Transverse colon (tissue), 4 donors: ENCODE data around the gene ZBTB18. TPM values are rescaled to one million over a fixed set of nuclear protein-coding genes. Genes with fewer than 3 reads are reported as not detected.

ENCODE experiments used
- DNase-seq: peaks from one replicate; pipeline ENCODE4 v3.0.0-alpha.2; 2019
- H3K27ac ChIP-seq, 4 donors: fragments of 200-600 bp; sonication (generic); 2 replicates each; pipeline ENCODE4 v1.5.1; 2016 to 2018; ENCODE audit warnings: inconsistent platforms in 4 of 4
- H3K27me3 ChIP-seq: fragments of 200-600 bp; sonication (generic); 2 replicates; pipeline ENCODE4 v1.5.1; 2017; ENCODE audit warnings: inconsistent platforms
- H3K36me3 ChIP-seq, 4 donors: fragments of 200-600 bp; sonication (generic); 2 replicates each; pipeline ENCODE4 v1.5.1; 2017 to 2019; ENCODE audit warnings: inconsistent platforms in 4 of 4
- H3K4me1 ChIP-seq, 4 donors: fragments of 200-600 bp; sonication (generic); 2 replicates each; pipeline ENCODE4 v1.5.1; 2017 to 2020; ENCODE audit warnings: inconsistent platforms in 4 of 4
- H3K4me3 ChIP-seq, 4 donors: fragments of 200-600 bp; sonication (generic); 1 replicate in 1 of 4; 2 replicates in 3 of 4; pipeline versions ENCODE4 v1.5.1 to v1.6.1; 2017 to 2019; ENCODE audit warnings: inconsistent platforms in 4 of 4
- H3K9me3 ChIP-seq, 2 donors: fragments of 200-600 bp; sonication (generic); 2 replicates each; pipeline ENCODE4 v1.5.1; 2017 to 2019; ENCODE audit warnings: inconsistent platforms in 2 of 2
- EP300 ChIP-seq: sonication (generic); formaldehyde crosslinking; IDR thresholded peaks from one replicate; pipeline ENCODE4 v1.6.1; 2017; ENCODE audit warnings: antibody characterized with exemption, low read depth
- POLR2A ChIP-seq: fragments of 450-650 bp; IDR thresholded peaks from one replicate; pipeline ENCODE4 v1.6.1; 2016; ENCODE audit warnings: antibody characterized with exemption, mild to moderate bottlenecking, moderate library complexity
- POLR2AphosphoS5 ChIP-seq, 3 donors: sonication (generic); formaldehyde crosslinking; IDR thresholded peaks; one replicate each; pipeline ENCODE4 v1.6.1; 2016; ENCODE audit warnings: antibody characterized with exemption in 3 of 3
- WGBS, 2 donors: methylation state at CpG; one replicate each; pipeline ENCODE4 v1.1.5; 2018; ENCODE audit warnings: low coverage in 1 of 2; 5-methylcytosine and 5-hydroxymethylcytosine counted together
- in situ Hi-C, 4 donors: fragments of 200-750 bp; cut with MboI; loops; one replicate each; pipeline versions ENCODE4 v1.15.0 to v1.15.1; 2017; ENCODE audit warnings: low sequenced_read_pairs in 3 of 4, low pct_ligation_motif_present in 1 of 4, low pct_unique_long_range_greater_than_20kb in 1 of 4
- intact Hi-C: fragments of 100-400 bp; cut with DNase I; formaldehyde crosslinking; loops from one replicate; pipeline ENCODE4 v1.15.1; 2023; ENCODE audit warnings: low total_unique reads
- total RNA-seq, 4 donors: library from RNA; depleted of rRNA; stranded (reverse); fragments of >200 nt; gene quantifications; one replicate each; pipeline ENCODE4 v1.1.0, GENCODE V29; 2016
- TF ChIP-seq, protein P1 (sequence below), 5 experiments: fragments of 200-600 bp in 3 of 5; fragments of 450-650 bp in 2 of 5; sonication (generic) in 3 of 5; IDR thresholded peaks; 1 replicate in 2 of 5; 2 replicates in 3 of 5; pipeline ENCODE4 v1.5.1; 2016 to 2017; ENCODE audit warnings: antibody characterized with exemption in 5 of 5, inconsistent platforms in 3 of 5, mild to moderate bottlenecking in 2 of 5, moderate library complexity in 1 of 5

ZBTB18 gene
- total RNA-seq, 4 donors from 2014 or later: 4.1 to 32.8 (median 17.7) TPM

DNA sequence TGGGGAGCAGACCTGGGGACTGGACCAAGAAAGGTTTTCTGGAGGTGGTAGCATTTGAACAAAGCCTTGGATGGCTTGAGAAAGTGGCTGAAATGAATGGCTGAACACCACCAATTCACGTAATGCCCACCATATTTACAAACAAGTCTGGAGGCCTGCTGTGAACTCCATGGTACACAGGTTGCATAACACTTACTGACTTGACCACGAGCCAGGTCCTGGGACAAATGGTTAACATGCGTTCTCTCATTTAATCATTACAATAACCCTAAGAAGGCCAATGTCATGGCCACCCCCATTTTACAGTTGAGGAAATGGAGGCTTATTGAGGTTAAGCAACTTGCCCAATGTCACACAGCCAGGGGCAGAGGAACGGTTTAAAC is 44.4 kb downstream of the ZBTB18 start:
- 92% methylated on average over 4 of the region's 4 CpGs; no CpG with 5 or more reads in 1 of the 2 donors for WGBS, 2 donors
- H3K4me1 ChIP-seq: peaks cover 0 to 4% (median 2%) of the 10 kb centered on the region in 4 donors
- H3K36me3 ChIP-seq: no peaks in the 10 kb centered on the region
- no peaks in the 10 kb centered on the region for H3K9me3 ChIP-seq
- in situ Hi-C loops (no loop called here), intact Hi-C loops (no loop called here)
- DNase-seq: no peak
- H3K4me3 ChIP-seq: no peak overlapping the region
- H3K27ac ChIP-seq: no peak overlapping the region
- H3K27me3 ChIP-seq: peaks cover 8% of the 10 kb centered on the region
- TF ChIP-seq POLR2A (no peak), POLR2AphosphoS5 (IDR thresholded peaks at IDR 0.05) (no peak), EP300 (no peak)
- TF ChIP-seq, protein P1, sequence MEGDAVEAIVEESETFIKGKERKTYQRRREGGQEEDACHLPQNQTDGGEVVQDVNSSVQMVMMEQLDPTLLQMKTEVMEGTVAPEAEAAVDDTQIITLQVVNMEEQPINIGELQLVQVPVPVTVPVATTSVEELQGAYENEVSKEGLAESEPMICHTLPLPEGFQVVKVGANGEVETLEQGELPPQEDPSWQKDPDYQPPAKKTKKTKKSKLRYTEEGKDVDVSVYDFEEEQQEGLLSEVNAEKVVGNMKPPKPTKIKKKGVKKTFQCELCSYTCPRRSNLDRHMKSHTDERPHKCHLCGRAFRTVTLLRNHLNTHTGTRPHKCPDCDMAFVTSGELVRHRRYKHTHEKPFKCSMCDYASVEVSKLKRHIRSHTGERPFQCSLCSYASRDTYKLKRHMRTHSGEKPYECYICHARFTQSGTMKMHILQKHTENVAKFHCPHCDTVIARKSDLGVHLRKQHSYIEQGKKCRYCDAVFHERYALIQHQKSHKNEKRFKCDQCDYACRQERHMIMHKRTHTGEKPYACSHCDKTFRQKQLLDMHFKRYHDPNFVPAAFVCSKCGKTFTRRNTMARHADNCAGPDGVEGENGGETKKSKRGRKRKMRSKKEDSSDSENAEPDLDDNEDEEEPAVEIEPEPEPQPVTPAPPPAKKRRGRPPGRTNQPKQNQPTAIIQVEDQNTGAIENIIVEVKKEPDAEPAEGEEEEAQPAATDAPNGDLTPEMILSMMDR (IDR thresholded peaks at IDR 0.05): no peak

DNA sequence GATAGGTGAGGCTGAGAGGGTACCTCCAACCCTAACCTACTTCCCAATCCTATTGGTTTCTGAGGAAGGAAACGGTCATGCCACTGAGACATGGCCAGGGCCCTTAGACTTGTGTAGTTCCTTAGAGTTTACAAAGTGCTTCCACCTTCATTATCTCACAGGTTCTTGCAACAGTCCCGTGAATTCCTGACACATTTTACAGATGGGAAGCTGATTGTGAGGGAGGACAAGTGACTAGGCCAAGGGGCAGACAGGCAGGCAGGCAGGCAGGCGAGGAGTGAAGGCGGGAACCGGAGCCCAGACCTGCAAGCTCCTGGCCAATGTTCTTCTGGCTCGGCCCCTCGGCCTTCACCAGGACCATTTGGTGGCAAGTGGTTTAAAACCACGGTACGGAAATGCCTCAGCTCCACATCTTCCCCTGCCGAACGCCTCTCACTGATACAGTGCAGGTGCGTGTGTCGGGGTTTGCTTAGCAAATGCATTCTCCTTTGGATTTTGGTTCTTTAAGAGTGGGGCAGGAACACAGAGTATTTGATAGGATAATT is 45.1 kb downstream of the ZBTB18 start:
- Histone ChIP-seq H3K27me3 (peaks cover 11% of the 10 kb centered on the region), H3K4me3 (no peak overlapping the region), H3K36me3 (no peaks in the 10 kb centered on the region), H3K27ac (no peak overlapping the region), H3K4me1 (peaks cover 0 to 8% (median 2%) of the 10 kb centered on the region in 4 donors), H3K9me3 (no peaks in the 10 kb centered on the region)
- in situ Hi-C loops: no loop called here
- intact Hi-C loops: no loop called here
- 93 to 100% methylated on average over 2 to 13 of the region's 13 CpGs for WGBS, 2 donors
- no peak for DNase-seq
- TF ChIP-seq, protein P1 (IDR thresholded peaks at IDR 0.05): no peak
- no peak for TF ChIP-seq EP300
- no peak for TF ChIP-seq POLR2AphosphoS5 (IDR thresholded peaks at IDR 0.05)
- TF ChIP-seq POLR2A: no peak

DNA sequence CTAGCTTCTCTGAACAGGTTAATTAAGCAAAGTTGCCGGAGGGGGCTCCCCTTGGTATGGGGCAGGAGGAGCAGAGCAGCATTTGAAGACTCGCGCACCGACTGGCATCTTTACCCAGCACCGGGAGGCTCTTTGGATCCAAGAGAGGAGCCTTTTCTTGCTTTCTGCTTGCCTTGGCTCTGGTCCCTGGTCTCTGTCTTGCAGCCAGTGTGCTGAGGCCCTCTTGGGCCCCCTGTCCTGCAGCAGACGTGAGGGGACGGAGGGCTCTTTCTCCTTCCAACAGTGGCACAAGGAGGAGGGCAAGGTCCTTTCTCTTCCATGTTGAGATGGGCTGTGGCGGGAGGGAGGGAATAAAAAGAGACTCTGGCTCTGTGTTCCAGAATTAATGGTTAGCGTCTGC is 45.6 kb downstream of the ZBTB18 start:
- Histone ChIP-seq H3K27me3 (peaks cover 11% of the 10 kb centered on the region), H3K4me1 (peaks cover 0 to 8% (median 2%) of the 10 kb centered on the region in 4 donors), H3K36me3 (no peaks in the 10 kb centered on the region), H3K4me3 (no peak overlapping the region), H3K9me3 (no peaks in the 10 kb centered on the region), H3K27ac (no peak overlapping the region)
- TF ChIP-seq POLR2AphosphoS5 (IDR thresholded peaks at IDR 0.05) (no peak), POLR2A (no peak), EP300 (no peak)
- TF ChIP-seq, protein P1 (IDR thresholded peaks at IDR 0.05): no peak
- in situ Hi-C loops (no loop called here), intact Hi-C loops (no loop called here)
- WGBS, 2 donors: 93 to 100% methylated on average over 2 to 9 of the region's 9 CpGs
- no peak for DNase-seq

DNA sequence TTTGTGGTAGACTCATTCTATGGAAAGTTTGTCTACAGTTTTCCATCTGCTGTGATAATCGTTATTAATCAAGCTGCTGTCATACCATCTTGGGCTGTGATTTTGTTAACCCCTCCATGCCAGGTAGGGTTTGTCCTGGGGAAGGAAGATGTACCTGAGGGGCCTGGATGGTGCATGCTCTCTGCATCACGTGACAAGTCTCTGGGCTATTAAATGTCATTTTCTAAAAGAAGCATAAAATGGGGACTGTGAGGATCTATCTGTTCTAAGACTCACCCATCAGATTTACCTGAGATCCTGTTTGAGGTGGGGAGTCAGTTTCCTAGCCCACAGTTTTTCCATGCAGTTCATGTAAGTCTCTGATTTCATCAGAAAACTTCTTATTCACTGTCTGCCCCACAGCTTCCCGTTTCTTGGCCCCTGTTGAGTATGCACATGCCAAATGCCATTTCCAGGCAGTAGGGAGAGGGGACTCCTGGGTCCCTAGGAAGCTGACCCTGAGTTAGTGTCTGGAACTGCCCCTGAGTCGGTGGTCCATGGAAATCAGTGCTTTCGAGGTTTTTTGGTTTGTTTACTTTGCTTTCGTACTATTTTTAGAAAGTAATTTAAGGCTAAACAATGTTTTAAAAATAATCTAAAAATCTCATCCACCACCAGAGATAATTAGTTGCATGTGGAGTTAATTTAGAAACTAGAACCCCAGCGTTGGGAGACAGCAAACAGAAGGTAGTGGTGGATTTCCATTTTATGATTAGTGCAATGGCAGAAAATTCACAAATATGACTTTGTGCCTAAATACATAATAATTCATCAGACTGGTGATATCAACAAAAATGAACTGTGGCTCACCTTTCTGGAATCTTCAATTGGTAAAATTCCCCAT is 46.7 kb downstream of the ZBTB18 start:
- WGBS, 2 donors: 59 to 62% methylated on average over 5 to 7 of the region's 7 CpGs
- Histone ChIP-seq H3K9me3 (no peaks in the 10 kb centered on the region), H3K36me3 (no peaks in the 10 kb centered on the region), H3K27me3 (peaks cover 11% of the 10 kb centered on the region), H3K27ac (no peak overlapping the region), H3K4me1 (peaks cover 0 to 3% (median 0%) of the 10 kb centered on the region in 4 donors), H3K4me3 (no peak overlapping the region)
- TF ChIP-seq EP300 (no peak), POLR2AphosphoS5 (IDR thresholded peaks at IDR 0.05) (no peak), POLR2A (no peak)
- TF ChIP-seq, protein P1 (IDR thresholded peaks at IDR 0.05): no peak
- in situ Hi-C loops (no loop called here), intact Hi-C loops (no loop called here)
- no peak for DNase-seq
